ENCODE measurements around the gene ATRNL1. TPM values are rescaled to one million over a fixed set of nuclear protein-coding genes. Genes with fewer than 3 reads are reported as not detected.

The ATRNL1 gene
- total and polyA plus RNA-seq, 2 experiments from 2014 or later, result not detected

DNA sequence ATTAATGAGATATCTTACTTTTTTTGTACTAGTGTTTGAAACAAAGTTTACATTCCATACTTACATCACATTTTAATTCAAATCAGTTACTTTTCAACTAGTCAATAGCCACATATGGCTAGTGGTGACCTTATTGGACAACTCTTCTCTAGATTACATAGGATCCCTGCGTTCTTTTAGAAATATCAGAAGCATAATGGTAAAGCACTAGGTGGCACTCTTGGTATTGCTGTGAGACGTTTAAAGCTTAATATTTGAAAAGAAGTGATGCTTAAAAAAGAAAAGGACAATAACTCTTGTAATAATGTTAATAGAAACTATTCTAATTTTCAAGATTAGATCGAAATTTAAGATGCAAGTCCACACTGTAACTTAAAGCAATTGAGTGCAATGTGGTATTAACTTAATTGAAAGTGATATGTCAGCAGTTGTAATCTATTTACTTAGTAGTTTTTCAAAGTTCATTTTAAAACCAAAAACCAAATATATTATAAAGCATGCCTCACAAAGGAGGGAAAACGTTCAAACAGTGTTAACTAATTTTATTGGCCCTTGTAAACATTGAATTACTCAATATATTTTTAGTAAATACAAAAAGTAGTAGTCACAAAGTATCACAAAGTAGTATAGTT, 339.1 kb downstream of the ATRNL1 start:
- Histone ChIP-seq H3K4me1 (ENCODE audit: insufficient read depth) (no peaks in the 10 kb centered on the region), H3K9me3 (ENCODE audit: low read depth) (no peaks in the 10 kb centered on the region), H3K4me3 (no peak overlapping the region), H3K9me2 (ENCODE audit: insufficient read depth) (no peaks in the 10 kb centered on the region), H2AFZ (no peak overlapping the region), H3K79me2 (ENCODE audit: insufficient read depth) (no peaks in the 10 kb centered on the region), H3F3A (ENCODE audit: insufficient read depth) (no peaks in the 10 kb centered on the region), H4K20me1 (ENCODE audit: insufficient read depth) (no peaks in the 10 kb centered on the region), H3K36me3 (ENCODE audit: low read depth) (no peaks in the 10 kb centered on the region), H3K27me3 (replicated peaks; ENCODE audit: insufficient read depth) (no peaks in the 10 kb centered on the region), H3K27ac (no peak overlapping the region), H3K4me2 (ENCODE audit: unreplicated experiment) (no peak overlapping the region), H3K9ac (no peak overlapping the region)
- DNase-seq, result peak; percentile 24
- WGBS, 2 experiments (ENCODE audit: low coverage in 1 of 2, low lambda C conversion rate in 2 of 2, missing lambda C conversion rate in 2 of 2), result 2 to 3% methylated on average over 4 of the region's 4 CpGs
- in situ Hi-C loops (cut with MboI), result no loop called here
- TF ChIP-seq EZH2 (IDR thresholded peaks at IDR 0.05; ENCODE audit: insufficient read depth, poor library complexity, severe bottlenecking), result no peak

DNA sequence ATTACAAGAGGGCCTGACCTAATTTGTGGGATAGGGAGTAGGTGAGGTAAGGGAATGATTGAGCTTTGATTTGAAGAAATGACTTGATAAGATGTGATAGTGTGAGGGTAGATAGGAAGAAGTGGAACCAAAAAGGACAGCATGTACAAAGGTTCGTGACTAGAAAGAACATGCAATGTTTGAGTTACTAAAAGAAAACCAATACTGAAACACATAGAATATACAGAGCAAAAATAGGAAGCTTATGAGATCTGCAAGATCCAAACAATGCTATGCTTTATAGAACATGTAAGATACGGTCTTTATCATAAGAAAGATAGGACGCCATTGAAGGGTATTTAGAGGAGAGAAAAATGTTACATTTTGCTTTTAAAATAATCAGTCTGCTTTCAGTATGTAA, 343.8 kb downstream of the ATRNL1 start:
- TF ChIP-seq EZH2phosphoT487 (IDR thresholded peaks at IDR 0.05; ENCODE audit: insufficient read depth, low read depth), result no peak
- TF ChIP-seq EZH2 (IDR thresholded peaks at IDR 0.05; ENCODE audit: insufficient read depth, poor library complexity, severe bottlenecking), result no peak
- Histone ChIP-seq H4K20me1 (ENCODE audit: insufficient read depth) (no peaks in the 10 kb centered on the region), H3K27me3 (replicated peaks; ENCODE audit: insufficient read depth) (no peaks in the 10 kb centered on the region), H3K9me3 (ENCODE audit: low read depth) (no peaks in the 10 kb centered on the region), H3K4me2 (ENCODE audit: unreplicated experiment) (no peak overlapping the region), H3F3A (ENCODE audit: insufficient read depth) (no peaks in the 10 kb centered on the region), H3K79me2 (ENCODE audit: insufficient read depth) (no peaks in the 10 kb centered on the region), H3K9ac (no peak overlapping the region), H3K9me2 (ENCODE audit: insufficient read depth) (no peaks in the 10 kb centered on the region), H3K4me3 (no peak overlapping the region), H3K27ac (no peak overlapping the region), H2AFZ (no peak overlapping the region), H3K36me3 (ENCODE audit: low read depth) (no peaks in the 10 kb centered on the region), H3K4me1 (ENCODE audit: insufficient read depth) (no peaks in the 10 kb centered on the region)
- in situ Hi-C loops (cut with MboI), result no loop called here
- WGBS, 2 experiments (ENCODE audit: low coverage in 1 of 2, low lambda C conversion rate in 2 of 2, missing lambda C conversion rate in 2 of 2), result 24 to 30% methylated on average over 3 of the region's 3 CpGs
- DNase-seq, result no peak

DNA sequence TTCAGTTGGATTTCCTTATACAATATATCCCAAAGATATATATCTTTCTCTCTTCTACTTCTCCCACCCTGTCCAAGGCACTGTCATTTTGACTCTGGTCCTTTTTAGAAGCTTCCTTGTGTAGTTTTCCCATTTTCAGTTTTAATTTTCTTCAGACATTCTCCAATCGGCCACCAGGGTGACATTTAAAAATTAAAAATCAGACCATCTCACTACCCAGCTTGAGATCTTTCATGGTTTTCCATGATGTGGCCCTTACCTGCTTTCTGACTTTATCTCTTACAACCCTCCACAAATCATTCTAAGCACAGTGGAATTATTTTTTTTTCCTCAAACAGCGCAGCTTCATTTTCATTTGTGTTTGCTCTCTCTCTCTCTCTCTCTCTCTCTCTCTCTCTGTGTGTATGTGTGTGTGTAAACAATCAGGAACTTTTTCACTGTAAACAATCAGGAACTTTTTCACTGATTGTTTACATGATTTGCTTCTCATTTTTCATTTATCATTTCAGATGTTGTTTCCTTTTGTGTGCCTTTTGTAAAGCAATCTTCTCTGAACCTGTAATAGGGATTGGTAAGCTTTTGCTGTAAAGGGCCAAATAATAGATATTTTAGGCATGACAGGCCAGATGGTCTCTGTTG, 348.9 kb downstream of the ATRNL1 start:
- H3K4me3 ChIP-seq, result no peak overlapping the region
- no peaks in the 10 kb centered on the region for H3K4me1 ChIP-seq (ENCODE audit: insufficient read depth)
- DNase-seq, result no peak
- no peaks in the 10 kb centered on the region for H3K27me3 ChIP-seq (replicated peaks; ENCODE audit: insufficient read depth)
- H3K36me3 ChIP-seq (ENCODE audit: low read depth), result no peaks in the 10 kb centered on the region
- 0 out of 2 replicates have a peak, but pooled peaks cover 3% of the 10 kb centered on the region for H3K9me2 ChIP-seq (ENCODE audit: insufficient read depth)
- no peak overlapping the region for H3K9ac ChIP-seq
- no peaks in the 10 kb centered on the region for H3K9me3 ChIP-seq (ENCODE audit: low read depth)
- in situ Hi-C loops (cut with MboI), result no loop called here
- H2AFZ ChIP-seq, result no peak overlapping the region
- no peak overlapping the region for H3K27ac ChIP-seq
- 29 to 31% methylated on average over 2 of the region's 2 CpGs for WGBS, 2 experiments (ENCODE audit: low coverage in 1 of 2, low lambda C conversion rate in 2 of 2, missing lambda C conversion rate in 2 of 2)
- no peak overlapping the region for H3K4me2 ChIP-seq (ENCODE audit: unreplicated experiment)
- no peaks in the 10 kb centered on the region for H3K79me2 ChIP-seq (ENCODE audit: insufficient read depth)
- TF ChIP-seq EZH2 (IDR thresholded peaks at IDR 0.05; ENCODE audit: insufficient read depth, poor library complexity, severe bottlenecking) (no peak), EZH2phosphoT487 (IDR thresholded peaks at IDR 0.05; ENCODE audit: insufficient read depth, low read depth) (no peak)
- H3F3A ChIP-seq (ENCODE audit: insufficient read depth), result no peaks in the 10 kb centered on the region
- H4K20me1 ChIP-seq (ENCODE audit: insufficient read depth), result no peaks in the 10 kb centered on the region

DNA sequence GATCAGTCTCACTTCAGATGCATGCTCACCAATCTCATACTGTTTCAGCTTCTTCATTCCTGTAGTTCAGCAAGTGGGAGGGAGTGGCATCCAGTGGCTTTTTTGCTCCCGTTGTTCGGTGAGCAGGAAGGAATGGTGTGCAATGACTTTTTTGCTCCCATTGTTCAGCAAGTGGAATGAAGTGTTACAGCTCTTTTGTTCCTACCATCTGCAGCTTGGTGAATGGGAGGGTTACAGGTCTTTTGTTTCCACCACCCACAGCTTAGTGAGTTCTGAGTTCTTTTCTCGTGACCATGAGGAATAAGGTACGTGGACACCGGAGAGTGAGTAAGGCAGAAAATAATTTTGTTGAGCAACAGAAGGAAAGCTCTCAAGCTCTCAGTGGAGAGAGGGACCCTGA, 363.6 kb downstream of the ATRNL1 start:
- no peak overlapping the region for H3K27ac ChIP-seq
- H3K36me3 ChIP-seq (ENCODE audit: low read depth), result no peaks in the 10 kb centered on the region
- H3K9me3 ChIP-seq (ENCODE audit: low read depth), result no peaks in the 10 kb centered on the region
- no peak overlapping the region for H2AFZ ChIP-seq
- no peaks in the 10 kb centered on the region for H4K20me1 ChIP-seq (ENCODE audit: insufficient read depth)
- no peaks in the 10 kb centered on the region for H3K79me2 ChIP-seq (ENCODE audit: insufficient read depth)
- H3K27me3 ChIP-seq (replicated peaks; ENCODE audit: insufficient read depth), result no peaks in the 10 kb centered on the region
- no peak overlapping the region for H3K4me3 ChIP-seq
- in situ Hi-C loops (cut with MboI), result no loop called here
- WGBS, 2 experiments (ENCODE audit: low coverage in 1 of 2, low lambda C conversion rate in 2 of 2, missing lambda C conversion rate in 2 of 2), result 48 to 50% methylated on average over 5 of the region's 5 CpGs
- no peak for DNase-seq
- no peaks in the 10 kb centered on the region for H3K9me2 ChIP-seq (ENCODE audit: insufficient read depth)
- no peak overlapping the region for H3K4me2 ChIP-seq (ENCODE audit: unreplicated experiment)
- no peaks in the 10 kb centered on the region for H3K4me1 ChIP-seq (ENCODE audit: insufficient read depth)
- H3F3A ChIP-seq (ENCODE audit: insufficient read depth), result no peaks in the 10 kb centered on the region
- TF ChIP-seq EZH2 (IDR thresholded peaks at IDR 0.05; ENCODE audit: insufficient read depth, poor library complexity, severe bottlenecking) (no peak), EZH2phosphoT487 (IDR thresholded peaks at IDR 0.05; ENCODE audit: insufficient read depth, low read depth) (no peak)
- H3K9ac ChIP-seq, result no peak overlapping the region
